GM18499 (cell line): ENCODE data around the gene ANGPTL7.
"Not testable (repeated sequence)": the region's sequence is repeated elsewhere in the genome, so short reads cannot be mapped to it uniquely, and the experiment has no call there.

ENCODE experiments used
- ATAC-seq: cut with Tn5 transposase; IDR thresholded peaks from one replicate; pipeline ENCODE4 v1.9.1; 2021; ENCODE audit warnings: moderate number of reproducible peaks; ENCODE audit not compliant: insufficient read depth, unreplicated experiment

ANGPTL7 gene

DNA sequence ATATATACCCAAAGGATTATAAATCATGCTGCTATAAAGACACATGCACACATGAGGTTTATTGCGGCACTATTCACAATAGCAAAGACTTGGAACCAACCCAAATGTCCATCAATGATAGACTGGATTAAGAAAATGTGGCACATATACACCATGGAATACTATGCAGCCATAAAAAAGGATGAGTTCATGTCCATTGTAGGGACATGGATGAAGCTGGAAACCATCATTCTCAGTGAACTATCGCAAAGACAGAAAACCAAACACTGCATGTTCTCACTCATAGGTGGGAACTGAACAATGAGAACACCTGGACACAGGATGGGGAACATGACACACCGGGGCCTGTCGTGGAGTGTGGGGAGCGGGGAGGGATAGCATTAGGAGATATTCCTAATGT is 22.4 kb upstream of the ANGPTL7 start:
- not testable (repeated sequence) for ATAC-seq

DNA sequence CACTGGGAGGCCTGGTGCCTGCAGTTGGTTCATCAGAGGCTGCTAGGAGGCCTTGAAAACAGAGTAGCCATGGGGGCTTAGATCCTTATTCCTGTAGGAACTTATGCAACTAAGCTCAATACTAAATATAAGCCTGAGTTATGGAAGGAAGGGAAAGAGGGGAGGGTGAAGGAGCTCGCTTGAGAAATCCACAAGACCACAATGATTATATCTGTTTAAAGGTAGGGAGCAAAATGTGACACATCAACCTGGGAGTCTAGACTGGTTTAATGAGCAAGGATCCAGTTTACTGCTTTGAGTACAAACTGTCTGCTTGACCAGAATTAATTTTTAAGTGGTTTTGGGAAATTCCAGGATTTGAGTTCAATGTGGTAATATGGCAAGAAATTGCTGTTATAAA is 20.4 kb upstream of the ANGPTL7 start:
- no peak for ATAC-seq

DNA sequence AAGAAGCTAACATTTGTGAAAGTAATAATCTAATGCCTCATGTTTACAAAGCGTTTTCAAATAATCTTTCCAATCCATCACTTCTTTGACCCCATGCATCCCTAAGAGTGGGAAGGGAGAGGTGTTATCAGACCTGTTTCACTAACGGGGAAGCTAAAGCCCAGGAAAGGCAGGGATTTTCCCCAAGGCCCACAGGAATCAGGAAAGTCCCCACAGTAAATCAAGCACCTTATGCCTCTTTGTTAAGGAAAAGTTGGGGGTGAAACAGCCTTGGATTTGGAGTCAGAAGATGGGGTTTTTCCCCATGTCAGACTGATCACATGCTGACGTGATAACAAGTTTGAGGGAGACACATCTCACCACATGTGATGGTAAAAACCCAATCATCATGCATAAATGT is 20.0 kb upstream of the ANGPTL7 start:
- no peak for ATAC-seq

DNA sequence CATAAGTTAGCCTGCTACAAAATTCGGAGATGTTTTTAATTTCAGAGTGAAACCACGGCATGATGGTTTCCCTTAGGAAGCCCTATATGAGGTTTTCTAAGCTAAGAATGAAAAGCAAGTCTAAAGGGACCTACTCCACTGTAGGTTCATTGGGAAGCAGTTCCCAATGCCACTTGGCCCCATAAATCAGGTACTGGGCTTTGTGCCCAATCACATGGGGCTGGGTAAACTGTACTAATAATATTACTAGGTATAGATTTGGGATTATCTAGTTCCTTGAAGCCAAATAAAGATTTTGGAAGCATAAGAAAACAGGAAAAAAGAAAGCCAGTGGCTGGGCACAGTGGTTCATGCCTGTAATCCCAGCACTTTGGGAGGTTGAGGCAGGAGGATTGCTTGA is 19.1 kb upstream of the ANGPTL7 start:
- no peak for ATAC-seq

DNA sequence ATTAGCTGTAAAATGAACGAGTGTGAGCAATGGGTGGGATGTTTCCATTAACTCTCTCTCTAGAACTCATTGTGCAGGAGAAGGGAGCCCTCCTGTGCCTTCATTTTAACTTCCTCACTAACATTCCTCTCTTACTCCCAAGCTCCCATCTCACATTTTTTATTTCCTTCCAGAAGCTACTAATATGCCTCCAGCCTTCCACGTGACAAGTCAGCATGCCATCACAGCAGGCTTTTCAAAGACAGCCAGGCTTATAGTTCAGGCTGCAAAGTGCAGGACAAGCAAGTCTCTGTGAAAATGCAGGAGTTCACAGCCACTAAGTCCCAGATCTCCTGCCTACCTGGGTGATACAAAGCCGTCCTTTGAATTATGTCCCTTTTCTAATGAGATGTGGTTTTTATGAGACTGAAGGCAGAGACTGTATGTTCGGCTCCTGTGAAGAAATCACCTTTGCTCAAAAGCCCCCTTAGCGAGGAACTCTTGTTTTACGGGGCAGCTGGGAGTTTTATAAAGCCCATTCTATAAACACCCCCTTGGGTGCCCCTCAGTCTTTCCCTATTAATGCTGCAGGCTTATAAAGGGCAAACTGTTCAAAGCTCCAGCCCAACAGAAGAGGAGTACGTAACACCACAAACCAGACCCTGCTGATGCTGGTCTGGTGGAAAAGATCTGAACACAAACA is 14.8 kb upstream of the ANGPTL7 start:
- no peak for ATAC-seq

DNA sequence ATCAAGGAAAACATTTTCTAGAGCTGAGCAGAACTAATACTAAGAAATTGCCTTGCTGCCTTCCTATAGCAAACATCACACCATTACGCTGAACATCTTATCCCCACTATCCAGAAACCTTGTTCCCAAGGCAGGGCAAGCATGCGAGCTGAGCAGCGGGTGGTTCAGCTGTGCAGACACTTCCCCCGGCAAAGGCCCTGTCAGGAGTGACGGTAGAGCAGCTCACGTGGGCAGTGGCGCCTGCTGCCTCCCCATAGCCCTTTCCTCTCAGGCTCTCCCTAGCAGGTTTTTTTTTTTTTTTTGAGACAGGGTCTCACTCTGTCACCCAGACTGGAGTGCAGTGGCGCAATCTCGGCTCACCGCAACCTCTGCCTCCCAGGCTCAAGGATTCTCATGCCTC is 13.7 kb upstream of the ANGPTL7 start:
- ATAC-seq = no peak

DNA sequence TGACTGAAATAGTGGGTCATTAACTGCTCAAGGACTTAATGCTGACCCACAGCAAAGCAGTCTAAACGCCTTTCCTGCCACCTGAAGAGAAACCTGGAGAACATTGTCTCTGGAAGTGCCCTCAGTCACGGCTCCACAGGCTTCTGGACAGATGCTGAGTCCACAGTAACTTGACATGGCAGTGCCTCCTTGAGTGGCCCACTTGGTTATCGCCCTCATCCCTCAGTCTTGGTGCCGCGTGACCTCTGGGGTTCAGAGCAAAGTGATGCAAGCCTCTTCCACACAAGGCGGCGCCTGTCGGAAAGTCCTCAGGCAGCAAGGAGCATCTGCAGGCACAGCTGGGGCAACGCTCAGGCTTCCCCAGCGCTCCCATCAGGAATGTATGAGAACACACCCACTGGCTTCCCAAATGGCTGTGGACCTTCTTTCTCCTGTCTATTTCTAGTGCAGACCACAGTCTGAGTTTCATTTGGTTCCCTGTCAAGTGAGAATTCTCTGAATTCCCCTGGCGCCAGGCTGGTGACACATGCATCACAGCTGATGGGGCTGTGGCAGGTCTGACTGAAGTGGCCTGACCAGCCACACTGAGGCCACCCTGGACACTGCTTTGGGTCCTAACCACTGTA is 13.0 kb upstream of the ANGPTL7 start:
- no peak for ATAC-seq

DNA sequence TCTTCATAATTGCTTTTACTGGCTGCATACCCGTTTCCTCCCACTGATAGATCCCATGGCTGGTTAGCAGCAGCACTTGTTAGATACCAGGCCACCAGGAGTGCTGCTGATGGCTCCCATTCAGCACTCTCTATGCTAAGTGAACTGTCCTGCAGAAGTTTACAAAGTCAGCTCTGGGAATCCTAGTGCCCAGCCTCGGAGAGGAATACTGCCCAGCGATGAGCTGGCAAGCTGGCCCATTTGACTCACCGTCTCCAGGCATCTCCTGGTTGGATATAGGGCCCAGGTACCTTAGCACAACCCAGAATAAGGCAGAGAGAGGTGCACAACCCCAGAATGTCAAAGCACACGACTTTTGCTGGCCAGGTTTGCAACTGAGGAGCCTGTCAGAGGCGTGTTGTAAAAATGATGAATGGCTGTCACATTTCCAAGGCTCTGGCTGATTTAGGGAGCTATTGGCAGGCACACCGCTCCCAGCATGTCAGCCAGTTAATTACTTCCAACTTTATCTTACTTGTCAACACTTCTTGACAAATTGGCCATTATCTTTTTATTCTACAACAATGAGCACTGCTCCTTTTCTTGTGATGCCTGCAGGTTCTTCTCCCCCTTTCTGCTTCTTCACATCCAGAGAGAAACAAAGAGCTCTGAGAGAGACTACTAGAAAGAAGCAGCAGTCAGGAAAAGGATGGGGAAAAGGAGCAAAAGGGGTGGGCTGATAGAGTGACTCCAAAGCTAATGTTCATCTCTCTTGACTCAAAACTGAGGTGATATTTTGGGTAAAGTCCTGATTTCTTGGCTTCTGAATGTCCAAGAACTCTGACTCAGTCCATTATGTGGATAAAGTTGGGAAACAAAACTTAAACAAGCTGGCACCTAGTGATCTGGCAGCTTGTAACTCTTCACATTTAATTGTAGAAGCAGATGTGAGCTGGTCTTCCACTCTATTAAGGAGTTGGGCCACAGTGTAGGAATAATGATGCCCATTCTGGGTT is 10.8 kb upstream of the ANGPTL7 start:
- no peak for ATAC-seq

DNA sequence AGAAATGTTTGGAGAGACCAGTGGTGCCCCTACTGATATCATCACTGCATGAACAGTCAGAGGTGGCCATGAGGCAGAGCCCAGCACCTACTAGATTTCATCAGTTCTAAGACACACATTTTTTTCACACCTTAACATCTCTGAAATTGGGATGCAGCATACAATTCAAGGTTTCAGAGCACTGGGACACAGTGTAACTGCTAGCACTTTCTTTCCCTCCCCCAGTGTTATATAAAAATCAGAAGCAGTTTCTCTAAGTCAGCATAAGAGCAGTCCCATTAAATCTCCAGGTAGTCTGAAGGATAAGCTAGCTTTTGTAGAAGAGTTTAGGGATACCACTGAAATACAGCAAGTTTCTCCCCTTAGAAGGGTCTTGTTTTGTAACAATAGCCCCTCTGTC is 10.0 kb upstream of the ANGPTL7 start:
- no peak for ATAC-seq

DNA sequence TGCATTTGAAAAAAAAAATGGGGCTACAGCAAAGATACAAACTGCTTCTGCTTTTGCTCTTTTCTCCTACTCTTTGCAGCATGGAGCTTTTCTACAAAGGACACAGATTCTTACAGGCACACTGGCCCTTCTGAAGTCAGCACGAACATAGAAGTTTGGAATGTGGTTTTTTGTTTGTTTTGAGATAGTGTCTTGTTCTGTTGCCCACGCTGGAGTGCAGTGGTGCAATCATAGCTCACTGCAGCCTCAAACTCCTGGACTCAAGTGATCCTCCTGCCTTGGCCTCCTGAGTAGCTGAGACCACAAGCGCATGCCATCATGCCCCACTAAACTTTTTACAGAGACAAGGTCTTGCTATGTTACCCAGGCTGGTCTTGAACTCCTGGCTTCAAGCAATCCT is 9.4 kb upstream of the ANGPTL7 start:
- not testable (repeated sequence) for ATAC-seq

DNA sequence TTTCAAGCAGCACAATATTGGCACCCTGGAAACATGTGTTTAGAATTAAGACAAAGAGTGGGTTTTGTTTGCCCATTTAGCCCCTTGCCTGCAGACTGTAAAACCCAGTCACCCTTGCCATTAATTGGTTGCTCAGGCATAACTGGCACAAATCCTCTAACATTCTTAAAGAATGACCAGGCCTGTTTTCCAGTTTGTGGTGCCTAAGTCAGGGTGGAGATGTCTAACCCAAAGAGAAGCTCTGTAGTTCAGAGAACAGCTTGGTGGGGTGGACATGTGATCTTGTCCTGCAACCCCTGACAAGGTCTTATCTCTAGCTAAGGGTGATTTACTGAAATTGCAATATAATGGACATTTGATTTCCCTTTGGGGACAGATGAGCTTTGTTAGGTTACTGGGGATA is 8.8 kb upstream of the ANGPTL7 start:
- ATAC-seq = no peak

DNA sequence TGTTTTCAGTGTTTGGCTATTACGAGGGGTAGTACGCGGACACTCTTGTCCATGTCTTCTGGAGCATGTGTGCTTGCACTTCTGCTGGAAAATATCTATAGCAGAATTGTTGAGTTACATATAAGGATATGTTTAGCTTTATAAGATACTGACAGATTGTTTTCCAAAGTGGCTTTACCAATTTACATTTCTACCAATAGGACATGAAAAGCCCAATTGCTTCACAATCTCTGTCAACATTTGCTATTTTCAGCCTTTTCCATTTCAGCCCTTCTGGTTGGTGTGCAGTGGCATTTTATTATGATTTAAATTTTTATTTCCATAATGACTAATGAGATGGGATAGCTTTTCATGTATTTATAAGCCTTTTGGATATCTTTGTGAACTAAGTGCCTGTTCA is 6.3 kb upstream of the ANGPTL7 start:
- no peak for ATAC-seq

DNA sequence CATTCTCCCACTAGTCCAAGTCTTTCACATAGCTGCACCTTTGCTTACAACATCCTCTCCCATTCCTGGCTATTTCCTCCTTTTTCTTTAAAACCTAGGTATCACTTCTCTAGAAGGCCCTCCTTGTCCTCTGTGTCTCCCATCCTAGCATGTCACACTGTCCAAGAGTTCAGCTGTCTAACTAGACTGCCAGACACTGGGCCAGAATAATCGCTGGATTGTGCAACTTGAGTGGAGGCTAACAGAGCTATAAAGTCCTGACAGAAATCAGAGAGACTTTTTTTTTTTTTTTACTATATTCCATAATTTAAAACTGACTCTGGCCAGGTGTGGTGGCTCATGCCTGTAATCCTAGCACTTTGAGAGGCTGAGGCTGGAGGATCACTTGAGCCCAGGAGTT is 4.2 kb upstream of the ANGPTL7 start:
- ATAC-seq = no peak

DNA sequence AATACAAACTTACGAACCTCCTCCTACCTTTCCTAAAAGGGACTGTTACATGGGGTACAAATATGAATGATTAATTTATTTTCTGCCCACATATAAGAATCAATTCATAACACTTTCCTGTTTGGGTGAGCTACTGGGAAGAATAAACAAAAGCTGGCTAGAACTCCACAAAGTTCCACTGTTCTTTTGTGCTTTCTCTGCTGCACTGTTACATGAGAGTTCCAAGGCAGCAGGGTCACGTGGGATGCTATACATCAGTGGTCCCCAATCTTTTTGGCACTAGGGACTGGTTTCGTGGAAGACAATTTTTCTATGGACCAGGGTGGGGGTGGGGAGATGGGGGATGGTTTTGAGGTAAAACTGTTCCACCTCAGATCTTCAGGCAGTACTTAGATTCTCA is 2.2 kb upstream of the ANGPTL7 start:
- ATAC-seq = no peak

DNA sequence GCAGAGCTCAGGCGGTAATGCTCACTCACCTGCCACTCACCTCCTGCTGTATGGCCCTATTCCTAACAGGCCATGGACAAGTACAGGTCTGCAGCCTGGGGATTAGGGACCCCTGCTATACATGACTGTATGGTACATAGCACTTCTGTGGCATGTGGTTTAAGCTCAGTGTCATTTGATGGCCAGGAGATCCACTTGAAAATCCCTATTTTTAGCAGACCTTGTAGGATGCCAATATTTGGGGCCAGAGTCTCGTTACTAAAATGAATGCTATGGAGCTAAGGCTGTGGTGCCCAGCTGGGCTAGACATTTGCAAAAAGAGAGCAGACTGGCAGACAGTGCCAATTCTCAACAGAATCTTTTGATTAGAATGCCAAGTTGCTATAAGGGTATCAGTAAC is 1.7 kb upstream of the ANGPTL7 start:
- ATAC-seq = no peak

DNA sequence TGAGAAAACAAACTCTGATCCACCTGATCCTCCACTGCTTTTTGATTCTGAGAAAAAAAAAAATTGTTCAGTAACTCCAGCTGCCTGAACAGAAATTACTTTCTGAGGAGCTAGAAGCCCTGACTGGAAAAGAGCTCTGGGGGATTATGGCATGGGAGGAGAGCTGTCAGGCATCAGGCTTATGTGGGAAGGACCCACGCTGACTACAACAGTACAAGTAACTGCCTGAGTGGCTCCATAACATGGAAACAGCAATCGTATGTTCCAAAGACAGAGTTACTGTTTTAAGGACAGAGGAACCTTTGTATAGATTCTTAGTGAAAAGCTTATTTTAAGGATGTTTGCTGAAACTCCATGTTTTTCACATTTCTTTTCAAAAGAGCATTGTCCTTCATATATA is 1.2 kb upstream of the ANGPTL7 start:
- no peak for ATAC-seq

DNA sequence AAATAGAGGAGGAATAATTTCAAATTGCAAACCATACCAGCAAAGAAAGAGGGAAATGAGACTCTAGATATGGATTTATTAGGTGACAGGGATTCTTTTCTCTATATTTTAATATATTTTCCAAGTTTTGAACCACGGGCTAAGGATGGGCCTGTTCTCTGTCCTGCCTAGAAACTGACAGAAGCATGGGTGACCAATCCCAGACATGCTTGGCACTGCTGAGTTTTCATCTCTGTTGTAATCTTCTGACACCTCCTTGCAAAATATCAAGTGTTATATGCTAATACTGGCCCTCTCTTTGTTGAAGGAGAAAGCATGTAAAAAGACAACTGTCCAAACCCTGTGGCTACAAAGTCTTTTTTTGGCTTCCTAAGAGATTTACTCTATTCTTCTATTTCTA is 774 bp upstream of the ANGPTL7 start:
- no peak for ATAC-seq

DNA sequence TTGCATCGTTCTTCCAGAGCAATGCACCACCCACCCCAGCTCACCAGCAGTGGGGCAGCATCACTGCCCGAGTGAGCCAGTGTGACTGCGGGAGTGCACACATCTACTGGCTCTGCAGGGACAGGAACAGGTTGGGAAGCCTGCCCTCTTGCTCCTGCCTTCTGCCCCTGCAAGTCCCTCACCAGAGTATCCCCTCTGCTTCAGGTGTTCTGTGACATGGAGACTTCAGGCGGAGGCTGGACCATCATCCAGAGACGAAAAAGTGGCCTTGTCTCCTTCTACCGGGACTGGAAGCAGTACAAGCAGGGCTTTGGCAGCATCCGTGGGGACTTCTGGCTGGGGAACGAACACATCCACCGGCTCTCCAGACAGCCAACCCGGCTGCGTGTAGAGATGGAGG is 4.2 kb downstream of the ANGPTL7 start:
- ATAC-seq = no peak

DNA sequence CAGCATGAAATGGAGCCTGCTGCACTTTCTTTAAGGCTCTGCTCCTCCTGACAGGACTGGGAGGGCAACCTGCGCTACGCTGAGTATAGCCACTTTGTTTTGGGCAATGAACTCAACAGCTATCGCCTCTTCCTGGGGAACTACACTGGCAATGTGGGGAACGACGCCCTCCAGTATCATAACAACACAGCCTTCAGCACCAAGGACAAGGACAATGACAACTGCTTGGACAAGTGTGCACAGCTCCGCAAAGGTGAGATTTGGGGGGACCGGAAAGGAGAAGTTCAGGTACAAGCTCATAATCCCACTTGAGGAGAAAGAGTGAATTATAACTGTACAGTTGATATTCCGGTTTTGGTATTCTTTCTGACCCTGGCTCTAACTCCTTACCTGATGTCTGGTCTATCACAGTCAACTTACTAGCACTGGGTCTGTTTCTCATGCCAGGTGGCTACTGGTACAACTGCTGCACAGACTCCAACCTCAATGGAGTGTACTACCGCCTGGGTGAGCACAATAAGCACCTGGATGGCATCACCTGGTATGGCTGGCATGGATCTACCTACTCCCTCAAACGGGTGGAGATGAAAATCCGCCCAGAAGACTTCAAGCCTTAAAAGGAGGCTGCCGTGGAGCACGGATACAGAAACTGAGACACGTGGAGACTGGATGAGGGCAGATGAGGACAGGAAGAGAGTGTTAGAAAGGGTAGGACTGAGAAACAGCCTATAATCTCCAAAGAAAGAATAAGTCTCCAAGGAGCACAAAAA is 5.4 kb downstream of the ANGPTL7 start:
- no peak for ATAC-seq

DNA sequence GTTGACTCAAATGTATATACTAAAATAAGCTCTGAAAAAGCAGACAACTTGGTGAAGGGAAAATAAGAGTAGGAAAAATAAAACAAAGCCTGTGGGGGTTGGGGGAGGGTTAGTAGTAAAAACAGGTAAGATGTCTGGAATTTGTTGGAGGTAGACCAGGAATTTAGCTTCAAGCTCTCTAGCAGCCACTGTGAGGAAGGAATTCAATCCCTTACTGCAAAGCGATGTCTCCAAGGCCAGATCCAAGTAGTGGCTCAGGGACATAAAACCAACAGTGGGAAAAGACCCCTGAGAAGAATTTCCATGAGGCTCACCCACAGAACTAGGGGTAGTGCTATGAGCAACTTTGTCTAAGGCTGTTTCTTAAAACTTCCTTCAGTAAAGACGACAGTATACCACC is 7.8 kb downstream of the ANGPTL7 start:
- ATAC-seq = no peak

DNA sequence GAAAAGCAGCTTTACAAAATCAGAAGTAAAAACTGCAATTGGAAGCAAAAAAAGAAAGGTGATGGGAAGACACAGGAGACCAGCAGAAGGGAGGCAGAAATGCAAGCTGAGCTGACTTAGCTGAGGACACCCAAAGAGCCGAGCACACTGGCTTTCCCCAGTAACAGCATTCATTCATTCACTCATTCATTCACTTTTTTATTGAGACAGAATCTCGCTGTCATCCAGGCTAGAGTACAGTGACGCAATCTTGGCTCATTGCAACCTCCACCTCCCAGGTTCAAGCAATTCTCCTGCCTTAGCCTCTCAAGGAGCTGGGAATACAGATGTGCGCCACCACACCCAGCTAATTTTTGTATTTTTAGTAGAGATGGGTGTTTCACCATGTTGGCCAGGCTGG is 8.2 kb downstream of the ANGPTL7 start:
- ATAC-seq = no peak
